SH-SY5Y (cell line): ENCODE results near the gene SPDL1.

Source experiments
- GATA2 ChIP-seq: IDR thresholded peaks from 2 replicates; pipeline ENCODE4 v1.6.1; 2011; ENCODE audit warnings: mild to moderate bottlenecking, low read depth, low read length
- GATA3 ChIP-seq: IDR thresholded peaks from 2 replicates; pipeline ENCODE4 v1.6.1; 2011; ENCODE audit warnings: low read depth, mild to moderate bottlenecking, low read length, moderate library complexity

DNA sequence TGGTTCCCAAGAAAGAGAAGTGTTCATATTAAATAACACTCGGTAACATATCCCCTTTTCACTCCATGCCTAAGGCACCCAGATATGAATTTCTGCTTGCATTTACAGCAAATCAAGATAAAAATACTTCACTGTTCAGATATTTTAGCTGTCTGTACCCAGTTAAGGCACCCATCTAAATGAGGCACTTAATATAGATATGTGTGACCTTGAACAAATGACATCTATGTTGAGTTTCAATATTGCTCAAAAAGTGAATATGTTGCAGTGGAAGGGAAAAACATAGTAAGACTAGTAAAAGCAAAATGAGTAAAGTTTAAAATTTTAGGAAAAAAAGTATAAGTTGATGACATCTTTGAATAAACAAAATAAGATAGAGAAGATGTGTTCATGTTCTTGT lies 32.4 kb upstream of the SPDL1 start:
- TF ChIP-seq GATA2 = no peak
- TF ChIP-seq GATA3 = no peak
